RWPE2 (cell line): ENCODE results near the gene NRXN2.

Experiments
- ATAC-seq: fragments of 200-7000 bp; cut with Tn5 transposase; 3 replicates; pipeline ENCODE4 v1.9.1; 2021; ENCODE audit warnings: low read depth
- DNase-seq: peaks from one replicate; pipeline ENCODE4 v3.0.0-alpha.2; 2020; ENCODE audit warnings: low spot score
- H3K27ac ChIP-seq: fragments of 450-650 bp; 2 replicates; pipeline ENCODE4 v1.5.1; 2017; ENCODE audit warnings: mild to moderate bottlenecking; ENCODE audit not compliant: poor library complexity, severe bottlenecking
- H3K27me3 ChIP-seq: fragments of 250-450 bp; sonication (Bioruptor Pico); 2 replicates; pipeline ENCODE4 v1.5.1; 2021; ENCODE audit warnings: mild to moderate bottlenecking, moderate library complexity; ENCODE audit not compliant: insufficient read depth, poor library complexity, severe bottlenecking
- H3K36me3 ChIP-seq: fragments of 250-450 bp; sonication (Bioruptor Pico); 2 replicates; pipeline ENCODE4 v1.5.1; 2020; ENCODE audit warnings: low read depth, mild to moderate bottlenecking, moderate library complexity
- H3K4me1 ChIP-seq: fragments of 250-450 bp; sonication (Bioruptor Pico); 2 replicates; pipeline ENCODE4 v1.5.1; 2021; ENCODE audit warnings: mild to moderate bottlenecking, moderate library complexity; ENCODE audit not compliant: insufficient read depth, poor library complexity, severe bottlenecking
- H3K4me3 ChIP-seq: fragments of 250-450 bp; sonication (Bioruptor Pico); 2 replicates; pipeline ENCODE4 v1.5.1; 2021; ENCODE audit warnings: mild to moderate bottlenecking, moderate library complexity; ENCODE audit not compliant: severe bottlenecking
- H3K9me3 ChIP-seq: fragments of 250-450 bp; sonication (Bioruptor Pico); 2 replicates; pipeline ENCODE4 v1.5.1; 2021; ENCODE audit warnings: mild to moderate bottlenecking, moderate library complexity; ENCODE audit not compliant: severe bottlenecking
- TF ChIP-seq, protein P1 (sequence below): fragments of 450-650 bp; IDR thresholded peaks from one replicate; pipeline ENCODE4 v1.5.1; 2017; ENCODE audit warnings: mild to moderate bottlenecking, moderate library complexity; ENCODE audit not compliant: poor library complexity, severe bottlenecking

NRXN2 gene

DNA sequence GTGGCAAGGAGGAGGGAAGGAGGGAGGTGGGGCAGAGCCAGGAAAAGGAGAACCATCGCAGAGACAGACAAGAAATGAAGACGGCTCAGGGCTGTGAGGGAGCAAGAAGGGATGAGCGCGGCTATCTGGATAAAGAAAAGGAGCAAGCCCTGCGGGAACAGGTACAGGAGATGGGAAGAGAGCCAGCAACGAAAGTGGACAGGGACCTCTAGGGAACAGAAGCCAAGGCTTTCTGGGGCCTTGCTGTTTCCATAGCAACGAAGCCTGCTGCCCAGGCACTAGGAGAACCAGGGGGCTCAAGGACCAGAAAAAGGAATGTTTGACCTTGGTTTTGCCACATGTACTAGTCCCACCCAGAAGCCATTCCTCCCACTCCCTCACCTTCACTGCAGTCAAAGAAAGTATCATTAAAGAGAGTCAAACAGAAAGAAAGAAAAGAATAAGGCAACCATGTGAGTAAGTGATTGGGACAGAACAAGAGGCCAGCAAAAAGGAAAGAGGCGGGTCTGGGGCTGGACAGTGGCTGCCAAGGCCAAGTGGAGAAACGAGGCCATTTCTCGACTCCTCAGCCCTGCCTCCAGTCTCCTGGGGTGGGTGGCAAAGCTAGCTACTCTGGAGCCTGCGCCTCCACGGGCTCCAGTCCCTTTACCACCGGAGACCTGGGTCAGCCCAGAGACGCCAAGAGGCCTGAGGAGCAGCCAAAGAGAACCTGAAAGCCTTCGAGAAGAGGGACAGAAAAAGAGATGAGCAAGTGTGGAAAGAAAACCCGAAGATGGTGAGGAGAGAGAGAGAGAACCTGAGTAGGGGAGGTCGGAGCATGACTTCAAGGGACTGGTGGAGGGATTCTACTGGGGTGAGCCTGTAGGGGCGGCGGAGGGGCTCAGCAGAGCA is 35.1 kb downstream of the NRXN2 start:
- TF ChIP-seq, protein P1, sequence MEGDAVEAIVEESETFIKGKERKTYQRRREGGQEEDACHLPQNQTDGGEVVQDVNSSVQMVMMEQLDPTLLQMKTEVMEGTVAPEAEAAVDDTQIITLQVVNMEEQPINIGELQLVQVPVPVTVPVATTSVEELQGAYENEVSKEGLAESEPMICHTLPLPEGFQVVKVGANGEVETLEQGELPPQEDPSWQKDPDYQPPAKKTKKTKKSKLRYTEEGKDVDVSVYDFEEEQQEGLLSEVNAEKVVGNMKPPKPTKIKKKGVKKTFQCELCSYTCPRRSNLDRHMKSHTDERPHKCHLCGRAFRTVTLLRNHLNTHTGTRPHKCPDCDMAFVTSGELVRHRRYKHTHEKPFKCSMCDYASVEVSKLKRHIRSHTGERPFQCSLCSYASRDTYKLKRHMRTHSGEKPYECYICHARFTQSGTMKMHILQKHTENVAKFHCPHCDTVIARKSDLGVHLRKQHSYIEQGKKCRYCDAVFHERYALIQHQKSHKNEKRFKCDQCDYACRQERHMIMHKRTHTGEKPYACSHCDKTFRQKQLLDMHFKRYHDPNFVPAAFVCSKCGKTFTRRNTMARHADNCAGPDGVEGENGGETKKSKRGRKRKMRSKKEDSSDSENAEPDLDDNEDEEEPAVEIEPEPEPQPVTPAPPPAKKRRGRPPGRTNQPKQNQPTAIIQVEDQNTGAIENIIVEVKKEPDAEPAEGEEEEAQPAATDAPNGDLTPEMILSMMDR, result no peak
- peaks cover 12% of the 10 kb centered on the region for H3K4me1 ChIP-seq
- no peak overlapping the region for H3K27ac ChIP-seq
- no peak for ATAC-seq
- H3K9me3 ChIP-seq, result no peaks in the 10 kb centered on the region
- H3K36me3 ChIP-seq, result no peaks in the 10 kb centered on the region
- H3K4me3 ChIP-seq, result no peak overlapping the region
- DNase-seq, result no peak
- no peaks in the 10 kb centered on the region for H3K27me3 ChIP-seq

DNA sequence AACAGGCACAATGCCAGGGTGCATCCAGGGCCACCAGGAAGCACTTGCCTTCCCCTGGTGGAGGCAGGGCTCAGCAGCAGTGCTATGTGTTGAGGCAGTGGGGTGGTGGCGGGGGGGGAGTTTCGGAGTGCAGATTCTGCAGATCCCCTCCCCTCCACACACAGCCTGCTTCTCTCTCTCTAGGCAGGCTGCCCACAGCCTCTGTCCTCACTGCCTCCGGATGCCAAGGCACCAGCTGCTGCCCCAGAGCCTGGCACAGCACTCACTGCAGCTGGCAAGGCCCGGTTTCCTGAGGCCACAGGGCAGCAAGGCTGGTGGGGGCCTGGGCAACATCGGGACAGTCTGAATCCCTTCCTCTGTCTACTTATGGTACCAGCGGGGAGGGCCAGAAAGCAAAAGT is 35.8 kb downstream of the NRXN2 start:
- Histone ChIP-seq H3K27ac (no peak overlapping the region), H3K4me3 (no peak overlapping the region), H3K4me1 (peaks cover 12% of the 10 kb centered on the region), H3K9me3 (no peaks in the 10 kb centered on the region), H3K36me3 (no peaks in the 10 kb centered on the region), H3K27me3 (no peaks in the 10 kb centered on the region)
- ATAC-seq (no peak), DNase-seq (no peak)
- TF ChIP-seq, protein P1, result no peak

DNA sequence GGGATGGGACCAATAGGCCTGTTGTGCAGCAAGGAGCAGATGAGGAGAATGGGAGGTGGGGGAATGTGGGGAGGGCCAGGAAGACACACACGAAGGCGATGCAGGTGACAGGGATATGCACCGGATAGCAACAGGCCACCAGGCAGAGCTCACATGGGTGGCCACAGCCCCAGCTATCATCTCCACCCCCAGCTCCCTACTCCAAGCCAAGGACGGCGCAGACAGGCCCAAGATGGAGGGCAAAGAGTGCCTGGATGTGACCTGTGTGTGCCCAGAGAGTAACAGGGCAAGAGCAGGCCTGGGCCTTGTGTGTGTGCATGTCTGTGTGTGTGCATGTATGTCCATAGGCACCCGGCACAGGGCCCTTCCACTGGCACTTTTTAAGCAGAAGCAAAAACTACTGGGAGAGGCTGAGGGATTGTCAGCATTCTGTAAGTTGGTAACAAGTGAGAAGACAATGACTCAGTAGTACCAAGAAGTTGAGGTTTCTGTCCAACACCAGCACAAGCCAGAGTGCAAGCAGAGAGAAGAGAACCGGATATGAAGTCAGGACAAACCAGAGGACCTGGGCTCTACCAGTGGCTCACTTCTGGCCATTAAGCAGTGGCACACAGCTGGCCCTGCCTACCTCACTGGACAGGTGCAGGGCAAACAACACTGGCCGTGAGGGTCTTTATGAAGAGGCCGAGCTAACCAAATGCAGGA is 36.4 kb downstream of the NRXN2 start:
- TF ChIP-seq, protein P1, result no peak
- H3K4me3 ChIP-seq, result no peak overlapping the region
- no peaks in the 10 kb centered on the region for H3K27me3 ChIP-seq
- H3K9me3 ChIP-seq, result no peaks in the 10 kb centered on the region
- H3K27ac ChIP-seq, result no peak overlapping the region
- DNase-seq (no peak), ATAC-seq (no peak)
- no peaks in the 10 kb centered on the region for H3K36me3 ChIP-seq
- H3K4me1 ChIP-seq, result peaks cover 12% of the 10 kb centered on the region

DNA sequence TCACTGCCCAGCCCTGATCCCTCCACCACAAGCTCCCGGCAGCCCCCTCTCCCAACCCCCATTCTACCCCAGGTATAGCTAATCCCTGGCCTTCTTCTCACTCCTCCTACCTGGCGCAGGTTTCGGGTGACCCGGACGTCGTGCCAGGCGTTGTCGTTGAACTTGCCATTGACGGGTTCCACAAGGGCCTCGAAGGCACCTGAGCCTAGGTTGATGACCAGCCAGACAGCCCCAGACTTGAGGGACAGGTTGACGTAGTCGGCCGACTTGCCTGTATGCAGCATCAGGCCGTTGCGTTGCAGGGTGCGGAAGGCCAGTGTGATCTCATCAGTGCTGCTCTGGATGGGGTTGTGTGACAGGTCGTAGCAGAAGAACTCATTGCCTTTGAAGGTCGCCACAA is 37.5 kb downstream of the NRXN2 start:
- no peak for DNase-seq
- Histone ChIP-seq H3K27me3 (no peaks in the 10 kb centered on the region), H3K4me3 (no peak overlapping the region), H3K4me1 (peaks cover 12% of the 10 kb centered on the region), H3K9me3 (no peaks in the 10 kb centered on the region), H3K27ac (no peak overlapping the region), H3K36me3 (no peaks in the 10 kb centered on the region)
- TF ChIP-seq, protein P1, result no peak
- ATAC-seq, result no peak
